Vagina (tissue), 2 donors: ENCODE measurements around the gene IQSEC1.

Source experiments
- POLR2AphosphoS5 ChIP-seq, 2 donors: sonication (generic); formaldehyde crosslinking; IDR thresholded peaks; one replicate each; pipeline ENCODE4 v1.9.0; 2017; ENCODE audit warnings: antibody characterized with exemption in 2 of 2, mild to moderate bottlenecking in 2 of 2, low read depth in 1 of 2; ENCODE audit not compliant: insufficient read depth in 1 of 2
- TF ChIP-seq, protein P1 (sequence below), 3 experiments: fragments of 450-650 bp in 2 of 3; fragments of 200-600 bp in 1 of 3; sonication (generic) in 1 of 3; IDR thresholded peaks; one replicate each; pipeline ENCODE4 v1.5.1; 2017 to 2019; ENCODE audit warnings: antibody characterized with exemption in 3 of 3, mild to moderate bottlenecking in 2 of 3, moderate library complexity in 2 of 3

DNA sequence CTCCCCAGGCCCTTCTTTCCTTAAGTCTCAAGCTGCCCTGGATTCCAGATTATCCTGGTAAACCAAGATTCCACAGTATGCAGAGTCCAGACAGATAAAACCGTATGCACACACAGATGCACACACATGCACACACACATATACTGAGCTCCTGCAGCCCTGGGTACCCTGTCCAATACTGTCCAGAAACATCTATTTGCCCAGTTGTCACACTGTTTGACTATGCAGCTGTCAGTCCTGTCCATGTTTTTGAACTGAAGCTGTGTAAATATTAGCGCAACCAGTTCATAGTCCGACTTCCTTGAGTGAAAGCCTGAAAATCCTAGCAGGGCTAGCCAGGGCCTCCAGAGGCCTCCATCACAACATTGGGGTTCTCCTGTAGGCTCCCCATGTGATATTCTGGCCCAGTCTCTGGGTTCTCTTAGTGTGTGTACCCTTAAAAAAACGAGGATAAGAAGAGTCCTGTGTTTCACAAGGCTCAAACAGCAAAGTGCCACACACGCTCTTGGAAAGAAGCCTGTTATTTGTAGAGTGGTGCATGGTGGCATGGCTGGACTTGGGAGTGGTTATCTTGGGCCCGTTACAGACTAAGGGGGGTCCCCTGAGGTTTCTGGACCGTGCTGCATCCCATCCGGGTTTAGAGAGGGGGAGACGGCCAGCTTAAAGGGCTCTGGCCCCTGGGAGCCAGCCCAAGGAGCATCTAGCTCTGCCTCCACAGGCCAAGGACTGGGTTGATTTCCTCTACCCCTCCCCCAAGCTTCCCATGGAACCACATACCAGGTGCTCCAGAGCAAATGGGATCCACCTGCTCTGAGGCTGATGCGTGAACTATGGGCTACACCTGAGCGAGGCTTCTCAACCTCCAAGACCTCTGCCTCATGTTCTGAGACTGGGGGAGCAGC, 108.3 kb downstream of the IQSEC1 start:
- TF ChIP-seq, protein P1, sequence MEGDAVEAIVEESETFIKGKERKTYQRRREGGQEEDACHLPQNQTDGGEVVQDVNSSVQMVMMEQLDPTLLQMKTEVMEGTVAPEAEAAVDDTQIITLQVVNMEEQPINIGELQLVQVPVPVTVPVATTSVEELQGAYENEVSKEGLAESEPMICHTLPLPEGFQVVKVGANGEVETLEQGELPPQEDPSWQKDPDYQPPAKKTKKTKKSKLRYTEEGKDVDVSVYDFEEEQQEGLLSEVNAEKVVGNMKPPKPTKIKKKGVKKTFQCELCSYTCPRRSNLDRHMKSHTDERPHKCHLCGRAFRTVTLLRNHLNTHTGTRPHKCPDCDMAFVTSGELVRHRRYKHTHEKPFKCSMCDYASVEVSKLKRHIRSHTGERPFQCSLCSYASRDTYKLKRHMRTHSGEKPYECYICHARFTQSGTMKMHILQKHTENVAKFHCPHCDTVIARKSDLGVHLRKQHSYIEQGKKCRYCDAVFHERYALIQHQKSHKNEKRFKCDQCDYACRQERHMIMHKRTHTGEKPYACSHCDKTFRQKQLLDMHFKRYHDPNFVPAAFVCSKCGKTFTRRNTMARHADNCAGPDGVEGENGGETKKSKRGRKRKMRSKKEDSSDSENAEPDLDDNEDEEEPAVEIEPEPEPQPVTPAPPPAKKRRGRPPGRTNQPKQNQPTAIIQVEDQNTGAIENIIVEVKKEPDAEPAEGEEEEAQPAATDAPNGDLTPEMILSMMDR (IDR thresholded peaks at IDR 0.05), result no peak
- no peak for TF ChIP-seq POLR2AphosphoS5 (IDR thresholded peaks at IDR 0.05; ENCODE audit: insufficient read depth in 1 of 2, low read depth in 1 of 2)
